ENCODE measurements around the gene THRA.

THRA gene

DNA sequence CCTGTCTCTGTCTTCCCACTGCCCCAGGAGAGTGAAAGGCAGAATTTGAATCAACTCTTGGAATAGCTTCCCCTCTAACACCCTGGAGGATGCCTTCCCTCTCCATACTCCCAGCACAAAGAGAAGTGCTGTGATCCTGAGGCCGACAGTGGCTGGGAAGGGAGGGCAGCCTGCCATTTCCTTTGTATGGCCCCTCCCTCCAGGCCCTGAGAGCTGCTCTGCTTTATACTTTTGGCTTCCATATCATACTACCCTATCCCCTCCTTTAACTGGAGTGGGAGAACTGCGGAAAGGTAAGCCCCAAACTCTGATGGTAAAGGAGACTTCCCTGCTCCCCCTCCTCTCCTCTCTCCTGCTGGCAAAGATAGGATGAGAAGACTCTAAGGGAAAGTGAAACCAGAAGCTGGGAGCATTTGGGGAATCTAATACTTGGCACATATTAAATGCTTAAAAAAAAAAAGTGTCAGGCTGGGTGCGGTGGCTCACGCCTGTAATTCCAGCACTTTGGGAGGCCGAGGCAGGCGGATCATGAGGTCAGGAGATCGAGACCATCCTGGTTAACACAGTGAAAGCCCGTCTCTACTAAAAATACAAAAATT, 4.5 kb upstream of the THRA start:
- Histone ChIP-seq H3K4me2 (peak overlapping the region in 8 of 11 experiments; percentile 20 to 70 (median 52); a peak in 13 of 22 replicates), H3K27ac (no peak overlapping the region; a peak in 1 of 22 replicates), H3K9me3 (replicated peaks in 1 of 11) (no peaks in the 10 kb centered on the region), H4K20me1 (no peaks in the 10 kb centered on the region), H3K9ac (peak overlapping the region in 6 of 11 experiments; percentile 25 to 46 (median 31); a peak in 5 of 22 replicates), H3K27me3 (peaks cover 0 to 8% (median 0%) of the 10 kb centered on the region in 11 experiments; a peak in 1 of 22 replicates), H3K36me3 (peaks cover 0 to 2% (median 0%) of the 10 kb centered on the region in 11 experiments; a peak in 5 of 22 replicates), H3K4me3 (no peak overlapping the region; a peak in 1 of 20 replicates), H3K4me1 (peaks cover 21 to 34% (median 26%) of the 10 kb centered on the region in 10 experiments)
- no peak for TF ChIP-seq Cebpa-rat (IDR thresholded peaks at IDR 0.05)

DNA sequence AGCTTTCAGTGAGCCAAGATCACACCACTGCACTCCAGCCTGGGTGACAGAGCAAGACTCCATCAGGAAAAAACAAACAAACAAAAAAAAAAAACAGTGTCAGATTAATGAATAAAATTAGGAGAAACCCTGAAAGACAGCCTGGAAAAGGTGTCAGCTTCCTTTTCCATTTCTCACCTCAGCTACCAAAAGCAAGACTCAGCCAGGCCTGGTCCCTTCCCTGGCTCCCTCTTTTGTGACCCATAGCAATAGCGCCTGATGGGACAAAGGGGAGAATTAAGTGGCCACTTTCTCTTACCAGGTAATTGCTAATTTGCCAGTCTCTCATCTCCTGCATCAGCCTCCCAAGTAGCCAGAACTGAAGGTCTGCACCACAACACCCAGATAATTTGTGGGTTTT, 3.9 kb upstream of the THRA start:
- Histone ChIP-seq H3K9me3 (replicated peaks in 1 of 11) (no peaks in the 10 kb centered on the region), H3K4me2 (peak overlapping the region in 5 of 11 experiments; percentile 28 to 70 (median 62); a peak in 8 of 22 replicates), H4K20me1 (peaks cover 0 to under 1% (median 0%) of the 10 kb centered on the region in 11 experiments; a peak in 1 of 22 replicates), H3K27me3 (peaks cover 0 to 8% (median 0%) of the 10 kb centered on the region in 11 experiments; a peak in 1 of 22 replicates), H3K4me3 (no peak overlapping the region), H3K4me1 (peaks cover 16 to 32% (median 24%) of the 10 kb centered on the region in 10 experiments), H3K36me3 (no peaks in the 10 kb centered on the region), H3K9ac (peak overlapping the region in 2 of 11 experiments; percentile 28 to 46; a peak in 2 of 22 replicates), H3K27ac (no peak overlapping the region)
- TF ChIP-seq Cebpa-rat (IDR thresholded peaks at IDR 0.05): no peak

DNA sequence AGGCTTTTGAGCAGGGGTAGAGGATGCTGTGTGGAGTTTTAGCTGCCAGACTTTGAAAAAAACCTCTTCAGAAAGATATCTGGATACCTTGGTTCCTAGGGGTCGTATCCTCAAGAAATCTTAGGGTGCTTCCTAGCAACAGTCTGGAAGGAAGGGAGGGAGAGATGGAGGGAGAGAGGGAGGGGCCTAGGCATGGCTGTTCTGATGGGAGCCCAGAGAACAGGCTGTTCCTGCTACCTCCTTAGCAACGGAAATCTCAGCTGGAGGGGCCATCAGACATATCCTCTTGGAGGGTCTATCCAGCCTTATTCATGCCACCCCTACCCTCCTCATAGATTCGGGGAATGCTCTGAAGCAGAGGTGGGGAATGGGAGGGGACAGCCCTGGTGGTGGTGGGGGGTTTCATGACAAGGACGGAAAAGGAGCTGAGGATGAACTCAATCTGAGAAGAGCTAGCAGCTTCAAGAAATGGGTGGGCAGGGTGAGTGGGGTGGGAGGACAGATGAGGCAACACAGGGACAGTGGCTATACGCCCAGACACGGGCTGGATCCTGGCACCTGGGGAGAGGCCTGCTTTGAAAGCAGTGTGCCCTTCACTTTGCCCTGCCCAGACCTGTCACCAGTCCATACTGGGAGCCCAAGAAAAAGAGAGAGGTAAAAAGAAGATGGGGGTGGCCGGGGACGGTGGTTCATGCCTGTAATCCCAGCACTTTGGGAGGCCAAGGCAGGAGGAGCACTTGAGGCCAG, 2.9 kb upstream of the THRA start:
- peaks cover 0 to 9% (median 0%) of the 10 kb centered on the region in 11 experiments; a peak in 2 of 22 replicates for H4K20me1 ChIP-seq
- H3K27ac ChIP-seq: no peak overlapping the region
- peaks cover 0 to 8% (median 0%) of the 10 kb centered on the region in 11 experiments; a peak in 1 of 22 replicates for H3K27me3 ChIP-seq
- no peaks in the 10 kb centered on the region for H3K9me3 ChIP-seq (replicated peaks in 1 of 11)
- H3K4me3 ChIP-seq: no peak overlapping the region
- H3K9ac ChIP-seq: no peak overlapping the region
- no peak for TF ChIP-seq Cebpa-rat (IDR thresholded peaks at IDR 0.05)
- no peaks in the 10 kb centered on the region for H3K36me3 ChIP-seq
- no peak overlapping the region for H3K4me2 ChIP-seq
- peaks cover 22 to 38% (median 30%) of the 10 kb centered on the region in 10 experiments for H3K4me1 ChIP-seq

DNA sequence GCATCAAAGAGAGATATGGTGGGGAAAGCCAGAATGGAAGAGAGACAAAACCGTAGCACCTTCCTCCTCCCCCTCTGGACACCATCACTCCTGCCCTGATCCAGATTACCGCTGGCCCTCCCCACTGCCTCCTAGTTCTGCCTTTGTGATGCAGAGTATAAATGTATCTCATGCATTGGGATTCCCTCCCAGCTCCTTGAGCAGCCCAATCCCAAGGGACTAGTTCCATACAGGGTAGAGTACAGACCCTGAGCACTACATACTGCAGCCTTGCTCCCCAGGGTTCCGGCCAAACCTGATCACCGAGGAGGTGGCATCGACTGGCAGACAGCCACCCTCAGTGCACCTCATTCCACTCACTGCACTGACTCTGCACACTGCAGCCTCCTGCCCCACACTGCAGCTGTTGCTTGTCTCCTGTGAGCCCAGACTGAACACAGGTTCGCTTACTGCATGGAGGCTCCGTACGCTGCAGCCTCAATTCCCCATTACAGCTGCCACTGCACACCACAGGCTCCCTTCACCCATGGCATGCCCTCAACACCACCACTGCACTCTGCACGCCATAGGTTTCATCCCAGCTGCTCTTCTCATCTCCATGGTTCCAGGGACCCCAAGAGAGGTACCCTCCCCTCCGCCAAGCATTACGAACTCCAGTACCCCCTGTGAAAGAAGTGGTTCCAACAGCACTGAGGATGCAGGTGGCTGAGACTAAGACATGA, 1.7 kb upstream of the THRA start:
- Histone ChIP-seq H3K4me2 (peak overlapping the region in 6 of 11 experiments; percentile 2 to 92 (median 86); a peak in 3 of 22 replicates), H3K9ac (0 out of 22 replicates have a peak overlapping the region, but pooled peaks of 1 of the 11 experiments have one; percentile 9), H3K4me1 (peaks cover 33 to 49% (median 41%) of the 10 kb centered on the region in 10 experiments), H3K27me3 (peaks cover 0 to 8% (median 0%) of the 10 kb centered on the region in 11 experiments; a peak in 1 of 22 replicates), H3K9me3 (replicated peaks in 1 of 11) (no peaks in the 10 kb centered on the region), H4K20me1 (peaks cover 0 to 9% (median 0%) of the 10 kb centered on the region in 11 experiments; a peak in 2 of 22 replicates), H3K4me3 (no peak overlapping the region), H3K27ac (no peak overlapping the region), H3K36me3 (no peaks in the 10 kb centered on the region)
- no peak for TF ChIP-seq Cebpa-rat (IDR thresholded peaks at IDR 0.05)

DNA sequence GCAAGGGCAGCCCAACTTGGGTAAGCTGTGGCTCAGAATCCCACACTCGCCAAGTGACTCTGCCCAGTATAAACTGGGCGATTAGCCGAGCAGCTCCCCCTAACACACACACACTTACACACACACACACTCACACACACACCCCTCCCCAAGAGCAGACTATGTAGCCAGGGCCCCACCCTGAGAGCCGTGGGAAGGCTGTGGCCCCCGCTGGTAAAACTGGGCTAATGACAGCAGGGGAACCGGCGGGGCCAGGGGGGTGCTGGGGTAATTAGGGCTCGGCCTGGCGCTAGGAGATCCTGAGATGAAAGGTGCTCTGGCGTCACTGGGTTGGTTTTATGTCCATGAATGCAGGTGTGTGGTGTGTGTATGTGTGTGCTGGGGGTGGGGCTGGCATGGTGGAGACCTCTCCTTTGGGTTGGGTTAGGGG, 1.1 kb upstream of the THRA start:
- Histone ChIP-seq H3K27ac (no peak overlapping the region), H3K4me1 (peaks cover 39 to 55% (median 47%) of the 10 kb centered on the region in 10 experiments), H3K36me3 (no peaks in the 10 kb centered on the region), H3K9me3 (replicated peaks in 1 of 11) (no peaks in the 10 kb centered on the region), H3K27me3 (peaks cover 0 to 8% (median 0%) of the 10 kb centered on the region in 11 experiments; a peak in 1 of 22 replicates), H4K20me1 (peaks cover 0 to 9% (median 0%) of the 10 kb centered on the region in 11 experiments; a peak in 2 of 22 replicates), H3K4me2 (peak overlapping the region; percentile 61 to 92 (median 85); a peak in 19 of 22 replicates), H3K9ac (no peak overlapping the region), H3K4me3 (no peak overlapping the region)
- no peak for TF ChIP-seq Cebpa-rat (IDR thresholded peaks at IDR 0.05)

DNA sequence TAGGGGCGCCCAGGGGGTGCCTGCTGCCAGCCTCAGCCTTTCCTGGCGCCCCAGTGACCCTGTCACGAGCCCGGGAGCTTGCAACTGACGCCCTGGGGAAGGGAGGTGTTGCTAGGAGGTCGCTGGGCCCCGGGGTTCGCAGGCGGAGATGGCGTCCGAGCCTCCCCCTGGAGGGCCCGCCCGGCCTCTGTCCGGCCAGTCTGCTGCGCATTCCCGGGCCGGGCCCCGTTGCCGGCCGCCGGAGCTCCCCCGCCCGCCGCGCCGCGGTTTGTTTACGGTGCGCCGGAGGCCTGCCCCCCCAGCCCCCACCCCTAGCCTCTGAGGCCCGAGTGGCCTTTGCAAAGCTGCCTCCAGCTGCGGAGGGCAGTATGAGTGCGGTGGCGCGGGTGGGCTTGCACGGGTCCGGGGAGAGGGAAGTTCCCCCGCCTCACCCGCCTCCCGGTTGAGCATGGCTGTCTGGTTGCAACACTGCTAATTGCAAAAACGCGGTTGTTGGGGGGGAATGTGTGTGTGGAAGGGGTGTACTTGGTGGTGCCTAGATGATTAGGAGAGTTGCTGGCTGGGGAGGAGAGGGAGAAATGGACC, 514 bp downstream of the THRA start:
- Histone ChIP-seq H3K4me2 (peak overlapping the region; percentile 90 to 99 (median 96)), H3K9me3 (replicated peaks in 1 of 11) (no peaks in the 10 kb centered on the region), H3K27me3 (peaks cover 0 to 8% (median 0%) of the 10 kb centered on the region in 11 experiments; a peak in 1 of 22 replicates), H3K4me3 (peak overlapping the region; percentile 85 to 100 (median 97)), H3K9ac (peak overlapping the region; percentile 85 to 95 (median 92)), H3K36me3 (no peaks in the 10 kb centered on the region), H4K20me1 (peaks cover 0 to 9% (median 0%) of the 10 kb centered on the region in 11 experiments; a peak in 2 of 22 replicates), H3K4me1 (peaks cover 50 to 65% (median 60%) of the 10 kb centered on the region in 10 experiments), H3K27ac (peak overlapping the region; percentile 78 to 95 (median 90))
- peak in 3 of 11 experiments; percentile 22 to 69 (median 59); a peak in 2 of 22 replicates for TF ChIP-seq Cebpa-rat (IDR thresholded peaks at IDR 0.05)

DNA sequence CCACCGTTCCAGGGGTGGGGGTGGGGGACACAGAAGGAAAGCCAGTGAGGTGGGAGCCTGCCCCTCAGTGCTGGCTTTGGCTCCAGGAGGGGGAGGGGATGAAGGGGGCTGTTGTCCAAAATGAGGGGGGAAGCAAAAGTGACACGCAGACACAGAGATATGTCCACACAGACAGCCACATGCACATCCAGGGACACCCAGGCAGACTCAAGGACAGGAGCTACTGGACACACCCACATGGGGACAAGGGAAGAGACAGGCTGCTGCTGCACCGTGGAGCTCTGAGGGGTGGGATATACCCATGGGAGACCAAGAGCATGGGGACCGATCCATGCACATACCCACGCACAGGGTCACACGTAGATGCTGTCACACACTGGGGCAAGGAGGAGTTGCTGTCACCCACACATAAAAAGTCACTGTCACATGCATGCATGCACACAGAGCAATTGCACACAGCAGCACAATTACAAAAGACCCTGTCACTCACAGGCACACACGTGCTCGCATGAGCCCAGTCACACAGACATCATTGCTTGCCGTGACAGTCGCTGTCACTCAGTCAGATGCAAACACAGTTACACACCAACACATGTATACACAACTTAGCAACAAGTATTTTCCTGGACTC, 1.3 kb downstream of the THRA start:
- peaks cover 0 to 9% (median 0%) of the 10 kb centered on the region in 11 experiments; a peak in 2 of 22 replicates for H4K20me1 ChIP-seq
- TF ChIP-seq Cebpa-rat (IDR thresholded peaks at IDR 0.05): peak in 1 of 11 experiments; percentile 57; a peak in 1 of 22 replicates
- peak overlapping the region in 10 of 11 experiments; percentile 82 to 95 (median 91); a peak in 21 of 22 replicates for H3K27ac ChIP-seq
- peak overlapping the region; percentile 85 to 95 (median 92) for H3K9ac ChIP-seq
- H3K36me3 ChIP-seq: no peaks in the 10 kb centered on the region
- H3K4me3 ChIP-seq: peak overlapping the region; percentile 85 to 100 (median 97)
- peaks cover 0 to 8% (median 0%) of the 10 kb centered on the region in 11 experiments; a peak in 1 of 22 replicates for H3K27me3 ChIP-seq
- peaks cover 50 to 70% (median 66%) of the 10 kb centered on the region in 10 experiments for H3K4me1 ChIP-seq
- peak overlapping the region; percentile 90 to 99 (median 96) for H3K4me2 ChIP-seq
- H3K9me3 ChIP-seq (replicated peaks in 1 of 11): no peaks in the 10 kb centered on the region

Measured in BLaER1 treated with 17β-estradiol and CSF1 and Interleukin-3, amounts not matched to agents 10 nM and 100 nM (cell line).